Heart left ventricle (tissue), 16 donors: ENCODE measurements around the gene VPS18. TPM values are rescaled to one million over a fixed set of nuclear protein-coding genes. Genes with fewer than 3 reads are reported as not detected.

Experiments
- ATAC-seq, 4 donors: fragments of 200-7000 bp; cut with Tn5 transposase; one replicate each; pipeline ENCODE4 v1.9.1; 2020 to 2022; ENCODE audit warnings: moderate library complexity in 4 of 4, mild to moderate bottlenecking in 3 of 4, moderate number of reproducible peaks in 1 of 4
- DNase-seq, 5 donors: peaks; one replicate each; pipeline ENCODE4 v3.0.0-alpha.2; 2020
- H3K27ac ChIP-seq, 12 donors: fragments of 200-600 bp; sonication (generic) in 4 of 12; one replicate each; pipeline versions ENCODE4 v1.5.0 to v1.8.0; 2016 to 2022; ENCODE audit warnings: mild to moderate bottlenecking in 2 of 12
- H3K27me3 ChIP-seq, 9 donors: fragments of 200-600 bp; sonication (generic) in 2 of 9; one replicate each; pipeline versions ENCODE4 v1.5.1 to v1.8.0; 2016 to 2022; ENCODE audit warnings: mild to moderate bottlenecking in 3 of 9
- H3K36me3 ChIP-seq, 9 donors: fragments of 200-600 bp; sonication (generic) in 2 of 9; one replicate each; pipeline versions ENCODE4 v1.5.0 to v1.8.0; 2018 to 2022; ENCODE audit warnings: mild to moderate bottlenecking in 2 of 9
- H3K4me1 ChIP-seq, 12 donors: fragments of 200-600 bp; sonication (generic) in 4 of 12; one replicate each; pipeline versions ENCODE4 v1.5.0 to v1.8.0; 2016 to 2022; ENCODE audit warnings: mild to moderate bottlenecking in 3 of 12
- H3K4me3 ChIP-seq, 12 donors: fragments of 200-600 bp; sonication (generic) in 4 of 12; one replicate each; pipeline versions ENCODE4 v1.5.0 to v1.8.0; 2017 to 2022; ENCODE audit warnings: mild to moderate bottlenecking in 9 of 12, moderate library complexity in 4 of 12
- H3K9me3 ChIP-seq, 12 donors: fragments of 200-600 bp; sonication (generic) in 4 of 12; one replicate each; pipeline versions ENCODE4 v1.5.0 to v1.8.0; 2016 to 2022; ENCODE audit warnings: mild to moderate bottlenecking in 1 of 12
- CTCF ChIP-seq, 12 donors: fragments of 200-600 bp; sonication (generic) in 4 of 12; IDR thresholded peaks; one replicate each; pipeline versions ENCODE4 v1.5.0 to v1.8.0; 2018 to 2022; ENCODE audit warnings: antibody characterized with exemption in 12 of 12, mild to moderate bottlenecking in 5 of 12
- POLR2A ChIP-seq, 2 donors: fragments of 450-650 bp; IDR thresholded peaks; one replicate each; pipeline ENCODE4 v1.6.1; 2017; ENCODE audit warnings: antibody characterized with exemption in 2 of 2, mild to moderate bottlenecking in 2 of 2, moderate library complexity in 2 of 2
- WGBS, 4 donors: extraction: QIAGEN DNeasy Blood & Tissue Kit in 2 of 4; methylation state at CpG; one replicate each; pipeline versions ENCODE4 v1.1.5 to v1.1.7; 2013 to 2018; 5-methylcytosine and 5-hydroxymethylcytosine counted together
- intact Hi-C, 10 donors: fragments of 100-400 bp; cut with DNase I; formaldehyde crosslinking; loops; one replicate each; pipeline versions ENCODE4 v1.11.1 to v1.14.2; 2022
- polyA plus RNA-seq, 2 donors: library from polyadenylated mRNA; stranded (reverse); fragments of 200-250 nt; gene quantifications; one replicate each; pipeline ENCODE4 v1.2.3, GENCODE V29; 2013
- total RNA-seq, 9 donors: library from RNA; depleted of rRNA in 2 of 9; stranded (reverse); fragments of >200 nt in 2 of 9; fragmentation: NEBNext Ultra II Directional in 3 of 9; extraction: Animal tissue kit (Norgen Biotek cat#: 25700) in 3 of 9; gene quantifications; one replicate each; pipeline versions ENCODE4 v1.1.0 to v1.2.4, GENCODE V29; 2016 to 2023
- donor health status: ischemic (EF 13 %, LVEDD 7.1; RV severe dilation, severe dysfunction).
- donor health status: healthy with polysubstance abuse.
- donor health status: DM: no; HTN: yes; CAD: no.
- donor health status: DM: no; HTN: no; CAD: no.
- donor health status: ischemic (EF 25% LVEDD 6.9; RV normal size, moderate dysfunction).
- donor health status: ischemic (EF 25% LVEDD 5.7; RV mildly dilated, moderate dysfunction).
- donor health status: healthy.
- donor health status: DM: yes; HTN: yes; CAD: no.
- donor health status: ischemic (EF 35%, LVEDD 5.7; RV mildly dilated, moderate dysfunction).
- donor health status: nonischemic (EF 11% LVEDD 7.7; RV severe dilation, severe dysfunction).
- donor health status: DM: yes; HTN: yes; CAD: no.
- donor health status: PGD.
- donor health status: ischemic (EF 29% LVEDD 5.4; RV normal size, mild dysfunction).
- donor health status: nonischemic (EF 23%, LVEDD 6.1; RV moderate dilation, normal function).

VPS18 gene
- total and polyA plus RNA-seq, 11 donors = 14.7 to 29.2 (median 21.3) TPM

- DNase-seq = peak in 1 of 5 donors; percentile 28
These were observed 49.6 kb downstream of the VPS18 start for GRCh38 chr15:40943764-40944365.

GRCh38 chr15:40944510-40945296 lies 50.5 kb downstream of the VPS18 start:
- no peaks in the 10 kb centered on the region for H3K9me3 ChIP-seq
- DNase-seq (peak in 1 of 5 donors; percentile 23), ATAC-seq (no peak)
- WGBS, 4 donors = 93 to 99% (median 94%) methylated on average over 11 of the region's 11 CpGs
- H3K27ac ChIP-seq = no peak overlapping the region
- no peak for TF ChIP-seq POLR2A (IDR thresholded peaks at IDR 0.05)
- TF ChIP-seq CTCF (IDR thresholded peaks at IDR 0.05) = no peak
- intact Hi-C loops = loop anchor here in 7 of 10 donors (5.0 to 10.0 kb wide), 3 partner anchors 37 to 73 kb away; no protein-coding TSS in a partner anchor
- H3K27me3 ChIP-seq = no peaks in the 10 kb centered on the region
- no peak overlapping the region for H3K4me3 ChIP-seq
- no peaks in the 10 kb centered on the region for H3K36me3 ChIP-seq
- H3K4me1 ChIP-seq = peaks cover 6 to 39% (median 30%) of the 10 kb centered on the region in 12 donors

More at GRCh38 chr15:40943764-40944365, 49.6 kb downstream of the VPS18 start:
- H3K27me3 ChIP-seq = no peaks in the 10 kb centered on the region
- peaks cover 0 to 3% (median 0%) of the 10 kb centered on the region in 9 donors for H3K36me3 ChIP-seq
- intact Hi-C loops = loop anchor here in 9 of 10 donors (2.0 to 10.0 kb wide), 4 partner anchors 37 to 75 kb away; no protein-coding TSS in a partner anchor
- WGBS, 4 donors = 94 to 99% (median 97%) methylated on average over 9 of the region's 9 CpGs
- H3K27ac ChIP-seq = no peak overlapping the region
- no peaks in the 10 kb centered on the region for H3K9me3 ChIP-seq
- H3K4me1 ChIP-seq = peaks cover 7 to 40% (median 31%) of the 10 kb centered on the region in 12 donors
- no peak overlapping the region for H3K4me3 ChIP-seq
- no peak for TF ChIP-seq POLR2A (IDR thresholded peaks at IDR 0.05)
- TF ChIP-seq CTCF (IDR thresholded peaks at IDR 0.05) = no peak
- ATAC-seq = no peak

GRCh38 chr15:40948706-40949473 lies 54.6 kb downstream of the VPS18 start:
- DNase-seq = peak in 3 of 5 donors; percentile 7 to 16 (median 16)

More at GRCh38 chr15:40948706-40949473, 54.6 kb downstream of the VPS18 start:
- no peaks in the 10 kb centered on the region for H3K9me3 ChIP-seq
- intact Hi-C loops = loop anchor here in 1 of 10 donors (10.0 kb wide), 1 partner anchor 66 kb away; no protein-coding TSS in a partner anchor
- no peaks in the 10 kb centered on the region for H3K36me3 ChIP-seq
- no peak overlapping the region for H3K4me3 ChIP-seq
- peaks cover 0 to 17% (median 8%) of the 10 kb centered on the region in 12 donors for H3K4me1 ChIP-seq
- whole genome bisulfite sequencing, 4 donors = 60 to 64% (median 63%) methylated on average over 21 of the region's 21 CpGs
- H3K27ac ChIP-seq = no peak overlapping the region
- no peak for ATAC-seq
- H3K27me3 ChIP-seq = no peaks in the 10 kb centered on the region
- TF ChIP-seq CTCF (IDR thresholded peaks at IDR 0.05) (no peak), POLR2A (IDR thresholded peaks at IDR 0.05) (no peak)
